Upper lobe of right lung (tissue), 1 donor: ENCODE measurements around the gene ATG5. TPM values are rescaled to one million over a fixed set of nuclear protein-coding genes. Genes with fewer than 3 reads are reported as not detected.

ENCODE experiments used
- ATAC-seq: fragments of 200-7000 bp; cut with Tn5 transposase; one replicate; pipeline ENCODE4 v1.9.1; 2020; ENCODE audit warnings: mild to moderate bottlenecking, moderate library complexity
- DNase-seq: peaks from one replicate; pipeline ENCODE4 v3.0.0-alpha.2; 2020
- H3K27ac ChIP-seq: fragments of 200-600 bp; one replicate; pipeline ENCODE4 v1.8.0; 2022
- H3K27me3 ChIP-seq: fragments of 200-600 bp; one replicate; pipeline ENCODE4 v1.8.0; 2022; ENCODE audit warnings: mild to moderate bottlenecking
- H3K36me3 ChIP-seq: fragments of 200-600 bp; one replicate; pipeline ENCODE4 v1.8.0; 2022
- H3K4me1 ChIP-seq: fragments of 200-600 bp; one replicate; pipeline ENCODE4 v1.8.0; 2022
- H3K4me3 ChIP-seq: fragments of 200-600 bp; one replicate; pipeline ENCODE4 v1.8.0; 2022; ENCODE audit warnings: mild to moderate bottlenecking
- H3K9me3 ChIP-seq: fragments of 200-600 bp; one replicate; pipeline ENCODE4 v1.8.0; 2022
- CTCF ChIP-seq: fragments of 200-600 bp; IDR thresholded peaks from one replicate; pipeline ENCODE4 v1.8.0; 2022; ENCODE audit warnings: antibody characterized with exemption
- intact Hi-C: fragments of 100-400 bp; cut with DNase I; formaldehyde crosslinking; loops from one replicate; pipeline ENCODE4 v1.11.0; 2022
- total RNA-seq: library from RNA; stranded (reverse); fragmentation: NEBNext Ultra II Directional; extraction: Animal tissue kit (Norgen Biotek cat#: 25700); gene quantifications from one replicate; pipeline ENCODE4 v1.2.1, GENCODE V29; 2021
- donor health status: DM: no; HTN: yes; CAD: no; lungs with severe emphysema.

Gene ATG5
- total RNA-seq, 1 donor from 2014 or later = 34.4 TPM

- H3K4me3 ChIP-seq = no peak overlapping the region
- no peaks in the 10 kb centered on the region for H3K9me3 ChIP-seq
- intact Hi-C loops = no loop called here
- no peaks in the 10 kb centered on the region for H3K4me1 ChIP-seq
- peaks cover 7% of the 10 kb centered on the region for H3K36me3 ChIP-seq
- no peak for TF ChIP-seq CTCF
- ATAC-seq (no peak), DNase-seq (no peak)
- H3K27me3 ChIP-seq = no peaks in the 10 kb centered on the region
- no peak overlapping the region for H3K27ac ChIP-seq
Measured at GRCh38 chr6:106181664-106182418, 143.7 kb downstream of the ATG5 start.

- intact Hi-C loops = no loop called here
- Histone ChIP-seq H3K36me3 (no peaks in the 10 kb centered on the region), H3K4me3 (no peak overlapping the region), H3K9me3 (no peaks in the 10 kb centered on the region), H3K27me3 (no peaks in the 10 kb centered on the region), H3K27ac (no peak overlapping the region), H3K4me1 (no peaks in the 10 kb centered on the region)
- DNase-seq (no peak), ATAC-seq (no peak)
- no peak for TF ChIP-seq CTCF
Measured at GRCh38 chr6:106180208-106180607, 145.4 kb downstream of the ATG5 start.

- no peak for TF ChIP-seq CTCF
- Histone ChIP-seq H3K27ac (no peak overlapping the region), H3K36me3 (no peaks in the 10 kb centered on the region), H3K27me3 (no peaks in the 10 kb centered on the region), H3K4me1 (no peaks in the 10 kb centered on the region), H3K9me3 (no peaks in the 10 kb centered on the region), H3K4me3 (no peak overlapping the region)
- DNase-seq (no peak), ATAC-seq (no peak)
- intact Hi-C loops = no loop called here
Measured at GRCh38 chr6:106178900-106179299, 146.7 kb downstream of the ATG5 start.

GRCh38 chr6:106177786-106178185, 147.8 kb downstream of the ATG5 start:
- H3K27me3 ChIP-seq = no peaks in the 10 kb centered on the region
- DNase-seq (no peak), ATAC-seq (no peak)
- intact Hi-C loops = no loop called here
- H3K27ac ChIP-seq = no peak overlapping the region
- no peak overlapping the region for H3K4me3 ChIP-seq
- no peaks in the 10 kb centered on the region for H3K36me3 ChIP-seq
- no peaks in the 10 kb centered on the region for H3K4me1 ChIP-seq
- no peak for TF ChIP-seq CTCF
- no peaks in the 10 kb centered on the region for H3K9me3 ChIP-seq

- ATAC-seq = no peak
- intact Hi-C loops = no loop called here
- no peak for TF ChIP-seq CTCF
Measured at GRCh38 chr6:106173124-106173879, 152.3 kb downstream of the ATG5 start.

More at GRCh38 chr6:106173124-106173879, 152.3 kb downstream of the ATG5 start:
- Histone ChIP-seq H3K27ac (no peak overlapping the region), H3K4me3 (no peak overlapping the region), H3K27me3 (no peaks in the 10 kb centered on the region), H3K36me3 (no peaks in the 10 kb centered on the region), H3K4me1 (no peaks in the 10 kb centered on the region), H3K9me3 (no peaks in the 10 kb centered on the region)
- DNase-seq = no peak
